IMR-90 (cell line): Measurements from ENCODE around the gene NUB1.

Source experiments
- CEBPB ChIP-seq: IDR thresholded peaks from 2 replicates; pipeline ENCODE4 v1.6.1; 2012; ENCODE audit warnings: low read depth, low read length, improper control_type of control experiment
- FOS ChIP-seq: fragments of 150-350 bp; IDR thresholded peaks from 2 replicates; pipeline ENCODE4 v1.6.1; 2016; ENCODE audit warnings: low read depth, low read length
- POLR2A ChIP-seq: IDR thresholded peaks from 2 replicates; pipeline ENCODE4 v1.6.1; 2012; ENCODE audit warnings: mild to moderate bottlenecking, low read depth, low read length
- RAD21 ChIP-seq: IDR thresholded peaks from 2 replicates; pipeline ENCODE4 v1.6.1; 2012; ENCODE audit warnings: low read length, improper control_type of control experiment
- TF ChIP-seq, protein P1 (sequence below): conservative IDR thresholded peaks from 2 replicates; pipeline ENCODE4 v1.5.1; 2012; ENCODE audit warnings: mild to moderate bottlenecking, low read depth, low read length, improper control_type of control experiment
- TF ChIP-seq, protein P2 (sequence below): fragments of 150-350 bp; IDR thresholded peaks from 2 replicates; pipeline ENCODE4 v1.6.1; 2017; ENCODE audit warnings: mild to moderate bottlenecking, antibody characterized with exemption, low read length, low read depth

DNA sequence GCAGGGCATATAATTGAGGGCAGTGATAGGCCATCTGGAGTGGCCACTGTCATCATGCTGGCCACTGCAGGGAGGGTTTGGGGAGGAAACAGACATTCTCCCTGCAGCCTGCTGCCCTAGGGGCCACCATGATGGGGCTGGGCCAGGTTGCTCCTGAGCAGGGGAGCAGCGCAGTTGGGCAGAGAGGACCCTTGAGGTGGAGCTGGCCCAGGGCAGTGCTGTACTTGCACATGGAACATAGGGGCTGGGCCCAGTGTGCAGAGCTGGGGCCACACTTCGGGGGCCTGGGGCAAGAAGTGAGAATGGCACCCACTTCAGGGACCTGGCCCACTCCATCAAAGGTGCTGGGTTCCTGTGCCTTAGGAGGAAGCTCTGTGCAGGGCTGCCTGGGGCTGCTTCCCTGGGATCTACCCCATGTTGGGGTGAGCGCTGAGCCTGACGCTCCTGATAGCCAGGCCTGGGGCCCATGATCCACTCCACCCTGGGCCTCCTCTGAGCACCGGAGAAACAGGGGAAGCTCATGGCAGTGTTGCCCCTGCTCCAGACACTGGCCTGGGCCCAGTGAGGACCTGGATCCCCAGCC is 21.3 kb upstream of the NUB1 start:
- TF ChIP-seq, protein P1, sequence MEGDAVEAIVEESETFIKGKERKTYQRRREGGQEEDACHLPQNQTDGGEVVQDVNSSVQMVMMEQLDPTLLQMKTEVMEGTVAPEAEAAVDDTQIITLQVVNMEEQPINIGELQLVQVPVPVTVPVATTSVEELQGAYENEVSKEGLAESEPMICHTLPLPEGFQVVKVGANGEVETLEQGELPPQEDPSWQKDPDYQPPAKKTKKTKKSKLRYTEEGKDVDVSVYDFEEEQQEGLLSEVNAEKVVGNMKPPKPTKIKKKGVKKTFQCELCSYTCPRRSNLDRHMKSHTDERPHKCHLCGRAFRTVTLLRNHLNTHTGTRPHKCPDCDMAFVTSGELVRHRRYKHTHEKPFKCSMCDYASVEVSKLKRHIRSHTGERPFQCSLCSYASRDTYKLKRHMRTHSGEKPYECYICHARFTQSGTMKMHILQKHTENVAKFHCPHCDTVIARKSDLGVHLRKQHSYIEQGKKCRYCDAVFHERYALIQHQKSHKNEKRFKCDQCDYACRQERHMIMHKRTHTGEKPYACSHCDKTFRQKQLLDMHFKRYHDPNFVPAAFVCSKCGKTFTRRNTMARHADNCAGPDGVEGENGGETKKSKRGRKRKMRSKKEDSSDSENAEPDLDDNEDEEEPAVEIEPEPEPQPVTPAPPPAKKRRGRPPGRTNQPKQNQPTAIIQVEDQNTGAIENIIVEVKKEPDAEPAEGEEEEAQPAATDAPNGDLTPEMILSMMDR: no peak
- TF ChIP-seq CEBPB (no peak), POLR2A (no peak), FOS (no peak), RAD21 (no peak)
- TF ChIP-seq, protein P2, sequence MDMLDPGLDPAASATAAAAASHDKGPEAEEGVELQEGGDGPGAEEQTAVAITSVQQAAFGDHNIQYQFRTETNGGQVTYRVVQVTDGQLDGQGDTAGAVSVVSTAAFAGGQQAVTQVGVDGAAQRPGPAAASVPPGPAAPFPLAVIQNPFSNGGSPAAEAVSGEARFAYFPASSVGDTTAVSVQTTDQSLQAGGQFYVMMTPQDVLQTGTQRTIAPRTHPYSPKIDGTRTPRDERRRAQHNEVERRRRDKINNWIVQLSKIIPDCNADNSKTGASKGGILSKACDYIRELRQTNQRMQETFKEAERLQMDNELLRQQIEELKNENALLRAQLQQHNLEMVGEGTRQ: no peak
